Naive thymus-derived CD4-positive, alpha-beta T cell (primary cell): ENCODE data around the gene CASKIN1. TPM values are rescaled to one million over a fixed set of nuclear protein-coding genes. Genes with fewer than 3 reads are reported as not detected.

Source experiments
- ATAC-seq: fragments of 150-1000 bp; cut with Tn5 transposase; 2 replicates; pipeline ENCODE4 v1.10.0; 2021; ENCODE audit warnings: mild to moderate bottlenecking, moderate library complexity
- CTCF ChIA-PET: fragments of 350-600 bp; sonication (Branson Sonifier 250); formaldehyde crosslinking; loops from one replicate; lab custom pipeline; 2021; ENCODE audit warnings: antibody characterized with exemption; lab: Charles Lee
- POLR2A ChIA-PET: fragments of 350-600 bp; sonication (Branson Sonifier 250); formaldehyde crosslinking; loops from one replicate; lab custom pipeline; 2021; ENCODE audit warnings: antibody characterized with exemption, inconsistent platforms; lab: Charles Lee
- DNase-seq, 9 donors: peaks; one replicate each; pipeline versions ENCODE4 v3.0.0 to v3.0.0-alpha.2; 2020 to 2022; ENCODE audit warnings: mixed read lengths in 1 of 9
- H3K27ac ChIP-seq: one replicate; pipeline ENCODE4 v1.7.0; 2013; ENCODE audit warnings: mild to moderate bottlenecking, low read depth, low read length, moderate library complexity
- H3K27me3 ChIP-seq, 2 donors: one replicate each; pipeline ENCODE4 v1.7.0; 2013; ENCODE audit warnings: low read length in 2 of 2, mild to moderate bottlenecking in 2 of 2, moderate library complexity in 2 of 2; ENCODE audit not compliant: control insufficient read depth in 2 of 2, insufficient read depth in 2 of 2
- H3K36me3 ChIP-seq, 3 experiments: 1 replicate in 2 of 3; 2 replicates in 1 of 3; pipeline ENCODE4 v1.7.0; 2013; ENCODE audit warnings: low read length in 3 of 3, mild to moderate bottlenecking in 3 of 3, moderate library complexity in 1 of 3; ENCODE audit not compliant: insufficient read depth in 3 of 3, control insufficient read depth in 2 of 3
- H3K4me1 ChIP-seq, 2 donors: one replicate each; pipeline ENCODE4 v1.7.0; 2013; ENCODE audit warnings: low read length in 2 of 2, mild to moderate bottlenecking in 2 of 2, moderate library complexity in 1 of 2; ENCODE audit not compliant: control insufficient read depth in 2 of 2, insufficient read depth in 2 of 2
- H3K4me3 ChIP-seq: 2 replicates; pipeline ENCODE4 v1.7.0; 2013; ENCODE audit warnings: mild to moderate bottlenecking, low read length
- H3K9me3 ChIP-seq, 3 experiments: 1 replicate in 2 of 3; 2 replicates in 1 of 3; pipeline ENCODE4 v1.7.0; 2013; ENCODE audit warnings: low read length in 3 of 3; ENCODE audit not compliant: control insufficient read depth in 2 of 3
- H3K27ac Mint-ChIP-seq, 9 donors: one replicate each; pipeline ENCODE4 v1.8.0; 2020 to 2022; ENCODE audit warnings: mixed read lengths in 9 of 9, mild to moderate bottlenecking in 8 of 9, moderate library complexity in 5 of 9, inconsistent platforms in 2 of 9
- H3K27me3 Mint-ChIP-seq, 5 donors: one replicate each; pipeline ENCODE4 v1.8.0; 2021 to 2022; ENCODE audit warnings: mixed read lengths in 5 of 5, mild to moderate bottlenecking in 1 of 5
- H3K36me3 Mint-ChIP-seq, 5 donors: one replicate each; pipeline ENCODE4 v1.8.0; 2020 to 2022; ENCODE audit warnings: mixed read lengths in 5 of 5, mild to moderate bottlenecking in 3 of 5, inconsistent platforms in 1 of 5
- H3K4me1 Mint-ChIP-seq, 7 donors: one replicate each; pipeline ENCODE4 v1.8.0; 2020 to 2022; ENCODE audit warnings: mixed read lengths in 7 of 7, mild to moderate bottlenecking in 3 of 7, inconsistent platforms in 1 of 7
- H3K4me3 Mint-ChIP-seq, 10 donors: one replicate each; pipeline ENCODE4 v1.8.0; 2020 to 2022; ENCODE audit warnings: mild to moderate bottlenecking in 10 of 10, mixed read lengths in 10 of 10, moderate library complexity in 6 of 10, inconsistent platforms in 2 of 10
- H3K9me3 Mint-ChIP-seq, 11 donors: one replicate each; pipeline ENCODE4 v1.8.0; 2020 to 2022; ENCODE audit warnings: mixed read lengths in 11 of 11, mild to moderate bottlenecking in 4 of 11, inconsistent platforms in 1 of 11, moderate library complexity in 1 of 11
- intact Hi-C, 2 donors: fragments of 100-400 bp; cut with micrococcal nuclease; formaldehyde crosslinking; loops; one replicate each; pipeline ENCODE4 v1.15.1; 2023
- polyA plus RNA-seq, 2 donors: library from polyadenylated mRNA; unstranded; fragments of 300-500 nt; fragmentation: Illumina TruSeq; gene quantifications; one replicate each; pipeline ENCODE4 v1.2.3, GENCODE V29; 2021
- total RNA-seq, 6 experiments: library from RNA in 5 of 6; stranded (reverse) in 5 of 6; gene quantifications; 1 replicate in 5 of 6; 2 replicates in 1 of 6; pipeline ENCODE4 v1.2.3 and lab custom pipeline; 2021 to 2026

The CASKIN1 gene
- total and polyA plus RNA-seq, 7 experiments from 2014 or later = 0.19 TPM; not detected in 6

GRCh38 chr16:2184346-2184745 lies 12.1 kb downstream of the CASKIN1 start:
- Histone ChIP-seq H3K4me3 (no peak overlapping the region), H3K9me3 (no peaks in the 10 kb centered on the region), H3K27ac (no peak overlapping the region), H3K36me3 (no peaks in the 10 kb centered on the region), H3K27me3 (no peaks in the 10 kb centered on the region), H3K4me1 (no peaks in the 10 kb centered on the region)
- peaks cover 0 to 2% (median 0%) of the 10 kb centered on the region in 7 donors for H3K4me1 Mint-ChIP-seq
- CTCF ChIA-PET = no interaction called here
- no peaks in the 10 kb centered on the region for H3K36me3 Mint-ChIP-seq
- intact Hi-C loops = no loop called here
- no peak overlapping the region for H3K27ac Mint-ChIP-seq
- no peak overlapping the region for H3K4me3 Mint-ChIP-seq
- POLR2A ChIA-PET = no interaction called here
- no peak for DNase-seq
- H3K27me3 Mint-ChIP-seq = no peaks in the 10 kb centered on the region
- peak; percentile 14 for ATAC-seq
- H3K9me3 Mint-ChIP-seq = peaks cover 0 to 2% (median 0%) of the 10 kb centered on the region in 11 donors

DNA sequence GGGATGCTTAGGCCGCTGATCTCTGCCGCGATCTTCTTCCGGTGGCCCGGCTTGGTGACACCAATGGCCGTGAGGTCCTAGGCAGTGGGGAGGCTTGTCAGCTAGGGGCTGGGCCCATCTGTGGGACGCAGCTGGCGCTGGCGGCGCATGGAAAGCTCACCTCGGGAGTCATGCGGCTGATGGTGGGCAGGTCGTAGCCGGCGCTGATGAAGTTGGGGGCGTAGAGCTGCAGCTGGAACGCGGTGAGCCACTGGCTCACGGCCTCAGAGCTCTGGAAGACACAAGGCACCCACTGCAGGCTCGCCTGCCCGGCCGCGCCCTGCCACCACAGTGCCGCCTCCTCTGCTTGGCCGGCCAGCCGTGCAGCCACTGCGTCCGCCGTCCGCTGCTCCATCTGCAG lies 12.7 kb downstream of the CASKIN1 start:
- no peak for DNase-seq
- Mint-ChIP-seq H3K27ac (no peak overlapping the region), H3K36me3 (no peaks in the 10 kb centered on the region), H3K4me3 (no peak overlapping the region), H3K9me3 (peaks cover 0 to 2% (median 0%) of the 10 kb centered on the region in 11 donors), H3K27me3 (no peaks in the 10 kb centered on the region), H3K4me1 (peaks cover 0 to 2% (median 0%) of the 10 kb centered on the region in 7 donors)
- no peak for ATAC-seq
- Histone ChIP-seq H3K4me1 (no peaks in the 10 kb centered on the region), H3K36me3 (no peaks in the 10 kb centered on the region), H3K4me3 (no peak overlapping the region), H3K9me3 (no peaks in the 10 kb centered on the region), H3K27me3 (no peaks in the 10 kb centered on the region), H3K27ac (no peak overlapping the region)
- ChIA-PET CTCF (no interaction called here), POLR2A (no interaction called here)
- intact Hi-C loops = no loop called here

DNA sequence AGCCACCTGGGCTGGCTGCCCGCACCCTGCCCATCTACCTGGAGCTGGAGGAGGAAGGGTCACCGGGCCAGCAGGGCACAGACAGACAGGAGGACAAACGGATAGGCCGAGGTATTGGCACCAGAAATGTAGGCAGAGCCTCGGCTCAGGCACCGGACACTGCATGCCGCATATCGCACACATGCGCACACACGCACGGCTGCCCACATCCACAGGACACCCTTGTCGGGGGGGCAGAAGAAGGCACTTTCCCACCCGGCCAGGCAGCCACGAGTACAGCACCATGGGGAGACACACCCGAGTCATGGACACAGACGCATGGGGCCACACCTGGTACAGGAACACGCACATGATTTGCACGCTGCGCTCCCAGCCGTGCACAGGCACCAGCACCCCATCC lies 14.5 kb downstream of the CASKIN1 start:
- Mint-ChIP-seq H3K4me1 (peaks cover 0 to 2% (median 0%) of the 10 kb centered on the region in 7 donors), H3K36me3 (peaks cover 0 to 1% (median 0%) of the 10 kb centered on the region in 5 donors), H3K27me3 (no peaks in the 10 kb centered on the region), H3K27ac (no peak overlapping the region), H3K4me3 (no peak overlapping the region), H3K9me3 (peaks cover 0 to 2% (median 0%) of the 10 kb centered on the region in 11 donors)
- ATAC-seq (no peak), DNase-seq (no peak)
- no peak overlapping the region for H3K27ac ChIP-seq
- ChIA-PET POLR2A (no interaction called here), CTCF (no interaction called here)
- intact Hi-C loops = no loop called here
- no peaks in the 10 kb centered on the region for H3K4me1 ChIP-seq
- H3K9me3 ChIP-seq = no peaks in the 10 kb centered on the region
- peaks cover 0 to 8% (median 0%) of the 10 kb centered on the region in 3 experiments for H3K36me3 ChIP-seq
- H3K27me3 ChIP-seq = no peaks in the 10 kb centered on the region
- no peak overlapping the region for H3K4me3 ChIP-seq

GRCh38 chr16:2180962-2181923 lies 15.2 kb downstream of the CASKIN1 start:
- no peak for DNase-seq
- Histone ChIP-seq H3K4me3 (no peak overlapping the region), H3K4me1 (no peaks in the 10 kb centered on the region), H3K36me3 (peaks cover 0 to 14% (median 0%) of the 10 kb centered on the region in 3 experiments), H3K27ac (no peak overlapping the region), H3K27me3 (no peaks in the 10 kb centered on the region), H3K9me3 (no peaks in the 10 kb centered on the region)
- Mint-ChIP-seq H3K9me3 (peaks cover 0 to 2% (median 0%) of the 10 kb centered on the region in 11 donors), H3K27ac (no peak overlapping the region), H3K4me3 (no peak overlapping the region), H3K27me3 (no peaks in the 10 kb centered on the region), H3K36me3 (peaks cover 0 to 1% (median 0%) of the 10 kb centered on the region in 5 donors), H3K4me1 (peaks cover 0 to 2% (median 0%) of the 10 kb centered on the region in 7 donors)
- CTCF ChIA-PET = no interaction called here
- intact Hi-C loops = no loop called here
- POLR2A ChIA-PET = no interaction called here
- no peak for ATAC-seq

GRCh38 chr16:2180461-2180860 lies 15.9 kb downstream of the CASKIN1 start:
- H3K4me3 ChIP-seq = no peak overlapping the region
- H3K9me3 ChIP-seq = no peaks in the 10 kb centered on the region
- H3K4me1 Mint-ChIP-seq = peaks cover 0 to 3% (median 0%) of the 10 kb centered on the region in 7 donors
- H3K9me3 Mint-ChIP-seq = peaks cover 0 to 2% (median 0%) of the 10 kb centered on the region in 11 donors
- intact Hi-C loops = no loop called here
- H3K27ac Mint-ChIP-seq = no peak overlapping the region
- no peaks in the 10 kb centered on the region for H3K27me3 ChIP-seq
- H3K4me1 ChIP-seq = no peaks in the 10 kb centered on the region
- DNase-seq = no peak
- peaks cover 0 to 22% (median 0%) of the 10 kb centered on the region in 3 experiments for H3K36me3 ChIP-seq
- H3K4me3 Mint-ChIP-seq = no peak overlapping the region
- ChIA-PET CTCF (no interaction called here), POLR2A (interaction anchor here (0.7 kb wide), 1 partner anchor 88 kb away, joined by 4 read pairs; no protein-coding TSS in a partner anchor)
- no peaks in the 10 kb centered on the region for H3K27me3 Mint-ChIP-seq
- ATAC-seq = no peak
- H3K27ac ChIP-seq = no peak overlapping the region
- H3K36me3 Mint-ChIP-seq = peaks cover 0 to 6% (median 3%) of the 10 kb centered on the region in 5 donors

DNA sequence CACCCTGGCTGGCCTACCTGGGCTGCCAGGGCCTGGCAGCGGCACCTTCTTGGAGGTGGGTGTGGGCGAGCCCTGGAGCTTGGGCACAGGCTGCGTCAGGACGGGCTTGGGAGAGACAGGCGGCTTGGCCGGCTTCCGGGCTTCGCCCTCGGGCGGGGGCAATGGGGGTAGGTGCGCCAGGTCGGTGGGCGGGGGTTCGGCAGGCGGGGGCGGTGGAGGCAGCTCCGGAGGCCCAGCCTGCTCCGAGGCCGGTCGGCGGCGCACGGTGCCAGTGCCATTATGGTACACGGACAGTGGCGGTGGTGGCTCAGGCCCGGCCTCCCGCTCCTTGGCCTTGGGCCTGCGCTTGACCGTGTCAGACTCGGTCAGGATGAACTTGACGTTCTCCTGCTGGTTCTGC lies 16.8 kb downstream of the CASKIN1 start:
- intact Hi-C loops = no loop called here
- no peaks in the 10 kb centered on the region for H3K4me1 ChIP-seq
- Mint-ChIP-seq H3K4me1 (peaks cover 0 to 3% (median 0%) of the 10 kb centered on the region in 7 donors), H3K4me3 (no peak overlapping the region), H3K9me3 (peaks cover 0 to 2% (median 0%) of the 10 kb centered on the region in 11 donors), H3K36me3 (peaks cover 0 to 6% (median 3%) of the 10 kb centered on the region in 5 donors), H3K27me3 (no peaks in the 10 kb centered on the region), H3K27ac (no peak overlapping the region)
- H3K36me3 ChIP-seq = peaks cover 0 to 30% (median 0%) of the 10 kb centered on the region in 3 experiments
- no peaks in the 10 kb centered on the region for H3K9me3 ChIP-seq
- POLR2A ChIA-PET = no interaction called here
- CTCF ChIA-PET = no interaction called here
- no peak overlapping the region for H3K4me3 ChIP-seq
- no peak overlapping the region for H3K27ac ChIP-seq
- DNase-seq (no peak), ATAC-seq (no peak)
- H3K27me3 ChIP-seq = no peaks in the 10 kb centered on the region
